Loucy (cell line): Measurements from ENCODE around the gene ABCC3.
"Not testable (repeated sequence)": the region's sequence is repeated elsewhere in the genome, so short reads cannot be mapped to it uniquely, and the experiment has no call there.

ENCODE experiments used
- H2AFZ ChIP-seq: fragments of 200-600 bp; sonication (generic); 2 replicates; pipeline ENCODE4 v1.6.0; 2016; ENCODE audit warnings: antibody characterized with exemption, mild to moderate bottlenecking, low read length, moderate library complexity
- H3F3A ChIP-seq: fragments of 200-600 bp; 2 replicates; pipeline ENCODE4 v1.6.0; 2016; ENCODE audit warnings: antibody characterized with exemption, low read depth, mild to moderate bottlenecking
- H3K27me3 ChIP-seq: fragments of 200-600 bp; sonication (generic); 2 replicates; pipeline ENCODE4 v1.6.1; 2014; ENCODE audit warnings: low read length, mild to moderate bottlenecking; ENCODE audit not compliant: insufficient read depth, poor library complexity, severe bottlenecking
- H3K36me3 ChIP-seq: fragments of 200-600 bp; sonication (generic); 2 replicates; pipeline ENCODE4 v1.6.1; 2016; ENCODE audit warnings: low read length; ENCODE audit not compliant: insufficient read depth
- H3K4me1 ChIP-seq: fragments of 200-600 bp; sonication (generic); 2 replicates; pipeline ENCODE4 v1.5.1; 2014; ENCODE audit warnings: low read length, mild to moderate bottlenecking; ENCODE audit not compliant: insufficient read depth, poor library complexity, severe bottlenecking
- H3K4me2 ChIP-seq: fragments of 200-600 bp; sonication (generic); 2 replicates; pipeline ENCODE4 v1.6.0; 2014; ENCODE audit warnings: antibody characterized with exemption, low read length, low read depth, mild to moderate bottlenecking; ENCODE audit not compliant: poor library complexity, severe bottlenecking
- H3K4me3 ChIP-seq: fragments of 200-600 bp; sonication (generic); 2 replicates; pipeline ENCODE4 v1.5.1; 2014; ENCODE audit warnings: low read length, mild to moderate bottlenecking, mixed read lengths; ENCODE audit not compliant: poor library complexity, severe bottlenecking
- H3K79me2 ChIP-seq: fragments of 200-600 bp; sonication (generic); 2 replicates; pipeline ENCODE4 v1.6.1; 2014; ENCODE audit warnings: low read length; ENCODE audit not compliant: insufficient read depth
- H3K9ac ChIP-seq: fragments of 200-600 bp; sonication (generic); 2 replicates; pipeline ENCODE4 v1.6.0; 2014; ENCODE audit warnings: mild to moderate bottlenecking, low read depth, low read length, moderate library complexity; ENCODE audit not compliant: poor library complexity, severe bottlenecking
- H3K9me2 ChIP-seq: fragments of 200-600 bp; sonication (generic); replicated peaks from 2 replicates; pipeline ENCODE4 v1.6.1; 2016; ENCODE audit warnings: low read depth, low read length, mixed read lengths
- H3K9me3 ChIP-seq: fragments of 200-600 bp; sonication (generic); 2 replicates; pipeline ENCODE4 v1.6.1; 2014; ENCODE audit warnings: mild to moderate bottlenecking, antibody characterized with exemption, low read length, low read depth; ENCODE audit not compliant: insufficient read depth
- H4K20me1 ChIP-seq: fragments of 200-600 bp; sonication (generic); 2 replicates; pipeline ENCODE4 v1.6.0; 2014; ENCODE audit warnings: antibody characterized with exemption, low read length, mild to moderate bottlenecking; ENCODE audit not compliant: insufficient read depth, poor library complexity, severe bottlenecking
- EZH2phosphoT487 ChIP-seq: fragments of 200-600 bp; IDR thresholded peaks from 2 replicates; pipeline ENCODE4 v1.6.1; 2018; ENCODE audit warnings: antibody characterized with exemption, mild to moderate bottlenecking, moderate library complexity, borderline replicate concordance
- TF ChIP-seq, protein P1 (sequence below): fragments of 200-600 bp; sonication (generic); conservative IDR thresholded peaks from 2 replicates; pipeline ENCODE4 v1.5.1; 2014; ENCODE audit warnings: mild to moderate bottlenecking, antibody characterized with exemption, low read length

Gene ABCC3

DNA sequence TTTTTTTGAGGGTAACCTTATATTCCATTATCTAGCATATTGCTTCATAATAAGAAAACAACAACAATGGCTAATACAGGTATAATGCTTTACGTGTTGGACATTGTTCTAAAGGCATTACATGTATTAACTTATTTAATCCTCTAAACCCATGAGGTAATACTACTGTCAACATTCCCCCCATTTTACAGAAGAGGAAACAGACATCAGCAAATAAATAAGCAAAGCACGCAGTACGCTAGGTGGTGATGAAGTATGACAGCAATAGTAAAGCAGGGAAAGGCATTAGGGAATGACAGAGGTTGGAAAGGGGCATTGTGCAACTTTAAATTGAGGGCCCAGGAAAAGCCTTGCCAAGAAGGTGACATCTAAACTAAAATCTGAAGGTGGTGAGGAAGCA, 68.5 kb downstream of the ABCC3 start:
- H3F3A ChIP-seq: peaks cover 6% of the 10 kb centered on the region; the same call in 1 of the 2 replicates
- H3K36me3 ChIP-seq: peaks cover 14% of the 10 kb centered on the region
- peaks cover 29% of the 10 kb centered on the region for H4K20me1 ChIP-seq
- peak overlapping the region; percentile 23 for H3K9ac ChIP-seq
- peak overlapping the region; percentile 52 for H3K4me3 ChIP-seq
- peak overlapping the region; percentile 84 for H3K4me2 ChIP-seq
- H3K27me3 ChIP-seq: no peaks in the 10 kb centered on the region
- H3K9me2 ChIP-seq: no peaks in the 10 kb centered on the region
- peaks cover 63% of the 10 kb centered on the region for H3K79me2 ChIP-seq
- no peak overlapping the region for H2AFZ ChIP-seq
- TF ChIP-seq, protein P1, sequence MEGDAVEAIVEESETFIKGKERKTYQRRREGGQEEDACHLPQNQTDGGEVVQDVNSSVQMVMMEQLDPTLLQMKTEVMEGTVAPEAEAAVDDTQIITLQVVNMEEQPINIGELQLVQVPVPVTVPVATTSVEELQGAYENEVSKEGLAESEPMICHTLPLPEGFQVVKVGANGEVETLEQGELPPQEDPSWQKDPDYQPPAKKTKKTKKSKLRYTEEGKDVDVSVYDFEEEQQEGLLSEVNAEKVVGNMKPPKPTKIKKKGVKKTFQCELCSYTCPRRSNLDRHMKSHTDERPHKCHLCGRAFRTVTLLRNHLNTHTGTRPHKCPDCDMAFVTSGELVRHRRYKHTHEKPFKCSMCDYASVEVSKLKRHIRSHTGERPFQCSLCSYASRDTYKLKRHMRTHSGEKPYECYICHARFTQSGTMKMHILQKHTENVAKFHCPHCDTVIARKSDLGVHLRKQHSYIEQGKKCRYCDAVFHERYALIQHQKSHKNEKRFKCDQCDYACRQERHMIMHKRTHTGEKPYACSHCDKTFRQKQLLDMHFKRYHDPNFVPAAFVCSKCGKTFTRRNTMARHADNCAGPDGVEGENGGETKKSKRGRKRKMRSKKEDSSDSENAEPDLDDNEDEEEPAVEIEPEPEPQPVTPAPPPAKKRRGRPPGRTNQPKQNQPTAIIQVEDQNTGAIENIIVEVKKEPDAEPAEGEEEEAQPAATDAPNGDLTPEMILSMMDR: no peak
- TF ChIP-seq EZH2phosphoT487: no peak
- H3K9me3 ChIP-seq: no peaks in the 10 kb centered on the region
- H3K4me1 ChIP-seq: peaks cover 36% of the 10 kb centered on the region

DNA sequence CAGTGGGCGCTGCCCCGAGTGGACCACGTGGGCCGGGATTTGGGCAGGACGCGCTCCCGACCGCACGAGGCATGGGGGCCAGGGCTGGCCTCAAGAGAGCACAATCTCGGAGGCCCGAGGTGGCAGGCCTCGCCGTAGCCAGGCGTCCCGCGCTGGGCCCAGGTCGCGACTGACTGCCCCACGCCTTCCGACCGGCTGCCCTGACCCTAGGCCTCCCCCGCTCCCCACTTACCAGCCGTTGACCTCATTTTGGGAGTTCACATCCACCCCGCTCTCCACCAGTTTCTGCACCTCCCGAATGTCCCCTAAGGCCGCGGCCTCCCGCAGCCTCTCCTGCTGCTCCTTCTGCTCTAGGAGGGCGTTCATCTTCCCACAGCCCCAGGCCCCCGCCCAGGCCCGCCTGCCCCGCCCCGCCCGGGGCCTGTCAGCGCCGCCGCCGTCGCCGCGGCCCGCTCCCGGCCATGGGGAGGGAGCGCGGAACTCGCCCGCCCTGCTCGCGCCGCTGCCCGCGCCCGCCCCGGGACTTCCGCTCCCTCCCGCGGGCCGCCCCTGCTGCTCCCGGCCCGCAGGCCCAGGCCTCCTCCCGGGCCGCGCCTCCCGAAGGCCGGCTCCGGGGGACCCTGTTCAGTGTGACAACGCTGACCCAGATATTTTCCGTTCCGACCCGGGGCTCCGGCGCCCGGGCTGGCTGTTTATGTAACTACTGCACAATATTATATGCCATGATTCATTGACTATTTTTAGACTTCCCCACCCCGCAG, 72.8 kb downstream of the ABCC3 start, which contains the start of gene ANKRD40:
ANKRD40 (minus strand) TSS at position 626 of the 761 bp plus-strand sequence; CDS start at position 366, 260 bp downstream.
- Histone ChIP-seq H3K79me2 (peaks cover 62% of the 10 kb centered on the region), H3K36me3 (no peaks in the 10 kb centered on the region), H3K9me2 (no peaks in the 10 kb centered on the region), H3K4me1 (peaks cover 38% of the 10 kb centered on the region), H2AFZ (peak within 1 kb of the TSS; percentile 98), H3K27me3 (no peaks in the 10 kb centered on the region), H3F3A (peaks cover 6% of the 10 kb centered on the region; the same call in 1 of the 2 replicates), H3K9me3 (no peaks in the 10 kb centered on the region), H3K4me2 (peak within 1 kb of the TSS; percentile 85), H4K20me1 (peaks cover 19% of the 10 kb centered on the region), H3K9ac (peak within 1 kb of the TSS; percentile 93), H3K4me3 (peak within 1 kb of the TSS; percentile 90)
- TF ChIP-seq EZH2phosphoT487: no peak
- TF ChIP-seq, protein P1: no peak

DNA sequence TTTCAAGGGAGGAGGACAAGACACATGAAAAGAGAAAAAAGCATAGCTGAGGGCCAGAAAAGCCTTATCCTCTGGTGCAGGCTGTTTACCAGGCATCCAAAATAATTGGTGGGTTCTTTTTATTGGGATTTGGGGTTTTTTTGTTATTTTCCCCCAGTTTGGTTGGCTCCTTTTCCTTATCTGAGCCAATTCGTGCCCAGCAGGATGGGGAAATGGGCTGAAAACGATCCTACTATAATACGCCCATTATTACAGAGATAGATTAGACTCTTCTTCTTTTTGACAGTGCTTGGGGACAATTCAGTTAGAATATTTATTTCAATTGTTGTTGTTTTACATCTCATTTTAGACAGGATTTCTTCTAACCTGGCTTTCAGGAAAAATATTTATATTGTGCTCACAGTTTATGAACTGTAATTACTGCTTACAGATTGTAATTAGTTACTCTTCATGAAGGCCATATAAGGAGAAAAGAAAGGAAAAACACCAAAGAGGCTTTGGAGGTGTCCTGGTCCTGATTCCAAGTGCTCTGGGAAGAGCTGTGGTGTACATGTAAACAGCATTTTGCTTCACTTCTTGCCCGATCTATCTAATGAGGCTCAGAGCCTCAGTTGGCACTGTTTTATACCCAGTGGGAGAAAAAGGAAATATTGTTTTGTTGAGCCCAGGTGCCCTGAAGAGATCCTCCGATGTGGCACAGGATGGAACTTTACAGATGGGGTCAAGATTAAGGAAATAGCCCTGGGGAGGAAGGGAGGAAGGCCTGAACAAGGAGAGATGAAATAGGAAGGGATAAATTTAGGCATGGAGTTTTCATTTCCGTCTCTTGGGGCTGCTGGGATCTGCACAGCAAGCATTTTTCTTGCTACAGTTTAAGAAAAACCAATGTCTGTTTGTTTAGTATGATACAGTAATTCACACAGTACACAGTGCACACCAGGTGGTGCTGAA, 73.6 kb downstream of the ABCC3 start:
- no peak for TF ChIP-seq EZH2phosphoT487
- TF ChIP-seq, protein P1: no peak
- H3K36me3 ChIP-seq: no peaks in the 10 kb centered on the region
- peaks cover 31% of the 10 kb centered on the region for H3K4me1 ChIP-seq
- no peaks in the 10 kb centered on the region for H3K9me2 ChIP-seq
- peaks cover 54% of the 10 kb centered on the region for H3K79me2 ChIP-seq
- H3K4me3 ChIP-seq: peak overlapping the region; percentile 90
- H3K9ac ChIP-seq: peak overlapping the region; percentile 93
- peaks cover 17% of the 10 kb centered on the region for H4K20me1 ChIP-seq
- H2AFZ ChIP-seq: peak overlapping the region; percentile 98
- H3K9me3 ChIP-seq: no peaks in the 10 kb centered on the region
- peak overlapping the region; percentile 85 for H3K4me2 ChIP-seq
- H3K27me3 ChIP-seq: no peaks in the 10 kb centered on the region
- peaks cover 6% of the 10 kb centered on the region; the same call in 1 of the 2 replicates for H3F3A ChIP-seq

- Histone ChIP-seq H3K4me3 (peak overlapping the region; percentile 90), H2AFZ (peak overlapping the region; percentile 98), H4K20me1 (peaks cover 17% of the 10 kb centered on the region), H3K9ac (peak overlapping the region; percentile 93), H3K79me2 (peaks cover 47% of the 10 kb centered on the region), H3K4me1 (peaks cover 25% of the 10 kb centered on the region), H3K4me2 (peak overlapping the region; percentile 85)
- not testable (repeated sequence) for H3K9me2 ChIP-seq, H3F3A ChIP-seq, H3K27me3 ChIP-seq, H3K9me3 ChIP-seq, H3K36me3 ChIP-seq
These were observed 74.4 kb downstream of the ABCC3 start for GRCh38 chr17:50709053-50709452.
